Retina (tissue), 1 donor: Measurements from ENCODE around the gene SLC27A3.

Experiments used
- DNase-seq: peaks from one replicate; pipeline ENCODE4 v3.0.0-alpha.2; 2016

SLC27A3 gene

GRCh38 chr1:153800516-153800915, 25.3 kb downstream of the SLC27A3 start:
- DNase-seq: no peak

- no peak for DNase-seq
Observed at GRCh38 chr1:153801028-153801625, 25.9 kb downstream of the SLC27A3 start.

DNA sequence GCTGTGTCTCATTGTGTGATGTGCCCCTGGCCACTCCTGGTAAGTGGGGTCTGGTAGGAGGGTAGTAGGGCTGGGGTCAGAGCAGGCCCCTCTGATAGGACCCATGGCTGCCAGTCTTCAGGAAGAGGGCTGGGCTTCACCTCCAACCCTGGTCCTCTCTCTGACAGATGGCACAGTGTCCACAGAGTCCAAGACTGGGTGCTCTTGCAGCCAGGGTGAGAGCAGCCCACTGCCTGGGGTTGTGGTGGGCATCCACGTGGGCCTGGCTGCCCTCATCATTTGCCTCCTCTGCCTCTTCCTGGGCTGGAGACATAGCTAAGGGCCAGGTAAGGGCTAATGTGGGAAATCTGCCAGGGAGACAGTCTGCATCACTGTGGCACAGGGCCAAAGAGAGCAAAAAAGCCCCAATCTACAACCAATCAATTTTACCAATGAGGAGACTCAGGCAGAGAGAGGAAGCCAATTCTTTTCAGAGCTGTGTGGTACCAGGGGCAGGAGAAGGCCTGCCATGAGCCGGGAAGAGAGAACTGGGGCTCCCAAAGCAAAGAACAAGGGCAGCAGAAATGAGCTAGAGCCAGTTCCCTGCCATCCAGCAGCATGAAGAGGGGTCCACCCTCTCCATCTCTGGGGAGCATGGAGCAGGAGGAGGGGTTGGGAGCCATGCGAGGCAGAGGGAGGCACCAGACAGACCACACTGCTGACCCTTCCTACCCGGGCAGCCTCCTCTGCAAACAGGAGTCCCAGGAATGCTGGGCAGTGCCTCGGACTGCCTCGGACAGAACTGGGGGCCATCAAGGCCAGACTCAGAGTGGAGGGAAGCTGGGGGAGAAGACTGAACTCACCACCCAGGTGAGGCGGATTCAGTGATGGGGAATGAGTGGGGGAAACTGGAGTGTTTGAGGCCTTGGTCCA, 26.8 kb downstream of the SLC27A3 start:
- DNase-seq: no peak

GRCh38 chr1:153803470-153804056, 28.4 kb downstream of the SLC27A3 start:
- DNase-seq: no peak

DNA sequence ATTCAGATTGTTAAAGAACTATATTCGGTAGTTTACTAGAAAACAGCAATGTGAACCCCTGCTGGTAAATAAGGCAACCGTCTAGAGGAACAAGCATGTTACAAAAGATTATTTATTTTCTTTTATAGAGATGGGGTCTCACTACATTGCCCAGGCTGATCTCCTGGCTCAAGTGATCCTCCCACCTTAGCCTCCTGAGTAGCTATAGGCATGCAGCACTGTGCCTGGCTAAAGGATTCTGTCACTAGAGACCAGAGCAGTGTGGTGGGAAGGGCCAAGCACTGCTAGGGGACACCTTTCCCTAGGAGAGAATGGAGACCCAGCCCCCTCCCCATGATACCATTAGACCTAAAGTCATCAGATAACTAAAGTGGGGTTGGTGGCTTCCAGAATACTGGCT, 28.9 kb downstream of the SLC27A3 start:
- DNase-seq: no peak

GRCh38 chr1:153805042-153805745, 30.0 kb downstream of the SLC27A3 start:
- DNase-seq: no peak

GRCh38 chr1:153805886-153806719, 30.9 kb downstream of the SLC27A3 start:
- DNase-seq: no peak

DNA sequence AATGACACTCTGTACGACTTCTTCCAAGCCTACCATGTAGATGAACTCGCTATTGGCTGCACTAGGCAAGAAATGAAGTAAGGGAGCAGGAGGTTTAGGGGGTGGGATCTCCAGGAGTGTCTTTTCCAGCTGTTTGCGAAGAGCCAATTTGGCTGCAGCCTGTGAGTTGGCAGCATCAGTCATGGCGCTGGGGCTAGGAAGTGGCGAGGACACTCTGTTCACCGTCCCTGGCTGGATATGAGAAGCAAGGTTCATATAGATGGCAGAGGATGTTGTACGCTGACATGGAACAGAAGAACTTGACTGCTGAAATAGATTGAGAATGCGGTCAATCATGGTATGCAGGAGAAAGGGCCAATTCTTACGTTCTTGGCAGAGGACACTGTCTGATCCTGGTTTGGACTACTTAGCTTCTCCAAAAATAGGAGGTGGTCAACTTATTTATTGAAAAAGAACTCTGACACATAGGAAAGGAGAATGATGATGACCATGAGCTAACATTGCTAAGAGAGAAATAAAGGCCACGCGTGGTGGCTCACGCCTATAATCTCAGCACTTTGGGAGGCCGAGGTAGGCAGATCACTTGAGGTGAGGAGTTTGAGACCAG, 41.2 kb downstream of the SLC27A3 start:
- no peak for DNase-seq

DNA sequence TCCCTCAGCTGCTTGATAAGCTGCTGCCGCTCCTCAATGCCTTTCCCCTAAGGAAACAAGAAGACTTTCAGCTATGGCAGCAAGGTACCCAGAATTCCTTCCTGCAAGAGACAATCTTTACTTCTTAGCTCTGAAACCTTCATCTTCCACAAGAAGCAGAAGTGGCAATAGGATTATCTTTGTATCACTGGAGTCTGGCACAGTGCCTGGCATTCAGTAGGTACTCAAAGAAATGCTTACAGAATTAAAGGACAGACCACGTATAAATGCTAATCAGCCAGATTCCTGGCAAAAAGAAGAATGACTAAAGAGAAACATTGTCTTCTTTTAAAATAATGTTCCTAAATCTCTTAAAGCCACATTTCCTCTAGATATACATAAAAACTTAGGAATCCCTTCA, 43.7 kb downstream of the SLC27A3 start:
- DNase-seq: no peak

- no peak for DNase-seq
Observed at GRCh38 chr1:153827168-153827964, 52.2 kb downstream of the SLC27A3 start.
